GM21619 (cell line): ENCODE measurements around the gene ACHE.
A peak's percentile ranks its signal among the peaks of the same experiment; 100 is the strongest.

Experiments
- ATAC-seq: cut with Tn5 transposase; IDR thresholded peaks from one replicate; pipeline ENCODE4 v1.9.1; 2021; ENCODE audit not compliant: unreplicated experiment

ACHE gene

DNA sequence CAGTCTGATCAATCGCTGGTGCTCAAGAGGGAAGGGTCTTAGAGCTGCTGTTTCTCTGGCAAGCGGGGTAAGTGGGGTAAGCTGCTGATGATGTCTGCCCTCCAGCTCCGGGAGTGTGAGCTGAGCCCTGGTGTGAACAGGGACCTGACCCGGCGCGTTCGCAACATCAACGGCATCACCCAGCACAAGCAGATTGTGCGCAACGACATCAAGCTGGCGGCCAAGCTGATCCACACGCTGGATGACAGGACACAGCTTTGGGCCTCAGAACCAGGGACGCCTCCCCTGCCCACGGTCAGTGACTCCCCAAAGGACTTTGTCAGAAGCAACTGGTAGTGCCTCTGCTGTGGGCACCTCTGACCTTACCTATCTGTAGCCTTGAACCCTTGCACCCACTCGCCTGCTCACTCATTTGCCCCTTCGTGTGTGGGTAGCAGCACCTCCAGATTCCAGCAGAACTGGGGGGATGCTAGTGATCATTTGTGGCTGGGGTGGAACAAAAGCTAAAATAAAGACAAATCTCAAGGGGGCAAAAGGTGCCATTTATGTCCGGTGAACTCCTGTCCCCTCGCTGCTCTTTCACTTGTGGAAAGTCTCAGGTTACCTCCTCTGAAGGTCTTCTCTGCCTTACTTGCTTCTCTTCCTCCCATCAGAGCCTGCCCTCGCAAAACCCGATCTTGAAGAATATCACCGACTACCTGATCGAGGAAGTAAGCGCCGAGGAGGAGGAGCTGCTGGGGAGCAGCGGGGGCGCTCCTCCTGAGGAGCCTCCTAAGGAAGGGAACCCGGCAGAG, 9.3 kb downstream of the ACHE start:
- no peak for ATAC-seq

DNA sequence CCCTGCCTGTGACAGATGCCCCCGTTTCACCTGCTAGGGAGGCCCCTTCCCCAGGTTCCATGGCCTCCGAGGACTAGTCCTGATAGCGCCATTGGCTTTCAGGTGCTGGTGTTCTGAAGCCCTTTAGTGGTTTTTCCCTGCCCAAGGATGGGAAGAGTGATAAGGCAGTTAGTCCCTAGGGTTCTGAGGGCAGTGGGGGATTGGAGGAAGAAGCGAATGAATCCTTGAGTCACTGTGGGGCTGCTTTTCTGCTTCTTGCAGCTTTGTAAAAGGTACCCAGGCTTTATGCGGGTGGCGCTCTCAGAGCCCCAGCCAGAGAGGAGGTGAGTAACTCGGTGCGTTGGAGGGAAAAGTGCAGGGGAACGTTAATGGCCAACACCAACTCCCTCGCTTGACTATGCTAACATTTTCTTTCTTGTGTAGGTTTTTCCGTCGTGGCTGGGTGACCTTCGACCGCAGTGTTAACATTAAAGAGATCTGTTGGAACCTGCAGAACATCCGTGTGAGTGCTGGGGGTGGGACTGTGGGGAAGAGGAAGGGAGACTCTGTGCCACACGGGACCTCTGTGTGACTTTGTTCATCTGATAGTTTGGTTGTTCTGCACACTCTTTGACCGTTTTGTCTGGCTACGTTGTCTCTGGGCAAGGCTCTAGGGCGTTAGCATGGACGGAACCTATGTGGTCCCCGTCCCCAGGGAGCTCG, 10.1 kb downstream of the ACHE start:
- no peak for ATAC-seq

DNA sequence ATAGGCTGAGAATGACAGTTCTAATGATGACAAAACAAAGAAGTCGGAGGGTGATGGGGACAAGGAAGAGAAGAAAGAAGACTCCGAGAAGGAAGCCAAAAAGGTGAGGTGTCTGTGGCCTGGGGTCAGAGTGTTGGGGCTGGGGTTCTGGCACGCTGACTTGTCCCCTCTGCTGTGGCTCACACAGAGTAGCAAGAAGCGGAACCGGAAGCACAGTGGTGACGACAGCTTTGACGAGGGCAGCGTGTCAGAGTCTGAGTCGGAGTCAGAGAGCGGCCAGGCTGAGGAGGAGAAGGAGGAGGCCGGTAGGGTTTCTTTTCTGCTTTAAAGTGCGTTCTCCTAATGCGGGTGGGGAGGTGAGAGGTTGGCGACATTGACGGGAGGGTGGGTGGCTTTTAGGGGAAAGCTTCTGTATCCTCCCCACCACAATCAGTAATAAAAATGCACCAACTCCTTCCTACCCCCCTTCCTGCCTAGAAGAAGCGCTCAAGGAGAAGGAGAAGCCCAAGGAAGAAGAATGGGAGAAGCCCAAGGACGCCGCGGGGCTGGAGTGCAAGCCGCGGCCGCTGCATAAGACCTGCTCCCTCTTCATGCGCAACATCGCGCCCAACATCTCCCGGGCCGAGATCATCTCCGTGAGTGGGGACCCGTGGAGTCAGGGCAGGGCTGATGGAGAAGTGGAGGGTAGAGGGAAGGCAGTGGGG, 10.8 kb downstream of the ACHE start:
- ATAC-seq, result no peak

DNA sequence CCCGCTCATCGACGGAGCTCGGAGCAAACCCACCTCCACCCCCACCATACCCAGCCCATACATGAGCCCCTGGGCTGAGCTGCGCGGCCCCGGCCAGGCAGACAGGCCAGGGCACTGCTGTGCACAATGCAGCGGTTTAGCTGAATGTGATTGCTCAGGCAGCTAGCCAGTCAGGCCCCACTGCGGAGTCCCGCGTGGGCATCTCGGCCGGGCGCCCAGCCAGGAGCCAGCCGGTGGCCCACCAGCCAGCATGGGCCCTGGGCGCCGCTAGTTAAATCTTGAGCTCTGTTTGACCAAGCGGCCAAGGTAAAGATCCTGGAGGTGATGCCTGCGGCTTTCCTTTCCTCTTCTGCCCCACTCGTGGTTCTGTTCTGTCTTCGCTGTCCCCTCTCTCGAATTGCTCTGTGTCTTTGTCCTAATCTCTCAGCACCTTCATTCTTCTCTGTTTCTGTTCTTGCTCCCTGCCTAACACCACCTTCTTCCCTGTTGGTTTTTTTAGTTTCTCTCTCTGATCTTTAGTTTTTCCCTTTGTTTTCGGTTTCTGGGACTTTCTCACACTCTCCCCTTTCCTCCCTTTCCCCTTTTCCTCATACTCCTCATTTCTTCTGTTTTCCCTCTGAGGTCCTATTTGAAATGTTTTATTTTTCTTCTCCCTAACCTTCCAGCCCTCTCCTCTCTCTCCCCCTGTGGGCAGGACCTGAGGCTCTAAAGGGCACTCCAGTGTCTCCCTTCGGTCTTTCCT, 12.7 kb downstream of the ACHE start:
- no peak for ATAC-seq

DNA sequence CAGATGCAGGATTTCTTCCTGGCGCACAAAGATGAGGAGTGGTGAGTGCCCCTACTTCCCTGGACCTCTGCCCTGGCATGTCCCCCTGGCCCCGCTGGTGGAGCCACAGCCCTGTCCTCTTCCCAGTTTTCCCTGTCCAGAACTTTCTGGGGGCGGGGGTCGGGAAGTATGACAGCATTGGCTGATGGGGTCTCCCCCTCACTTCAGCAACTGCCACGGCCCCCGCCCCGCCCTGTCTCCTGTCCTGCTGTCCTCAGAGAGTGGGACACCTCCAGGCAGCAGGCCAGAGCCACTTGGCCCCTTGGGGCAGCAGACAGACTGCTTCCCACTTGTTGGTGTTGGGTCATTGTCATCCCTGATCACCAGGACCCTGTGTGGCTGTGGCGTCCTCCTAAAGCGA, 13.5 kb downstream of the ACHE start:
- ATAC-seq, result no peak

DNA sequence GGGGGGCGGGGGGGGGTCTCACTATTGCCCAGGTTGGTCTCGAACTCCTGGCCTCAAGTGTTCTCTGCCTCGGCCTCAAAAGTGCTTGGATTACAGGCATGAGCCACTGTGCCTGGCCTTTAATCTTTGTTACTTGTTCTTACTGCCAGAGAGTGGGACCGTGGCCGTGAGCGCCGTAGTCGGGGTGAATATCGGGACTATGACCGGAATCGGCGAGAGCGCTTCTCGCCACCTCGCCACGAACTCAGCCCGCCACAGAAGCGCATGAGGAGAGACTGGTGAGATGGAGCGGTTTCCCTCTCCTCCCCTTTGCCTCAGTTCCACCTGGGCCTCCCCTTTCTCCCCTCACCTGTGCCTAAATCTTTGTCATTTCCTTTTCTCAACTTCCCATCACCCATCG, 14.6 kb downstream of the ACHE start:
- no peak for ATAC-seq

DNA sequence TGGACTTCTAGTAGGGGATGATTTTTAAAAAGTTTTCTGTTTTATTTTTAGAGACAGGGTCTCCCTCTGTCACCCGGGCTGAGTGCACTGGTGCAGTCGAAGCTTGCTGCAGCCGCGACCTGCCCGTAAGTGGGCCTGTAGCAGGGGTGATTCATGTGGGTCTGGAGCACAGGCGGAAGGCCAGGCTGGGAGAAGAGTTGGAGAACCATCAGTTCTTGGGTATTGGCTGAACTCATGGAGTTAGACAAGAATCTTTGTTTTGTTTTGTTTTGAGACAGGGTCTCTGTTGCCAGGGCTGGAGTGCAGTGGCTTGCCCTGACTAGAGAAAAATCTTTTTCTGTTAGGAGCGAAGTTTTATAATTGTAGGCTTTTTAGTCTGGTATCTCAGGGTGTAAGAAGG, 15.0 kb downstream of the ACHE start:
- ATAC-seq, result no peak

DNA sequence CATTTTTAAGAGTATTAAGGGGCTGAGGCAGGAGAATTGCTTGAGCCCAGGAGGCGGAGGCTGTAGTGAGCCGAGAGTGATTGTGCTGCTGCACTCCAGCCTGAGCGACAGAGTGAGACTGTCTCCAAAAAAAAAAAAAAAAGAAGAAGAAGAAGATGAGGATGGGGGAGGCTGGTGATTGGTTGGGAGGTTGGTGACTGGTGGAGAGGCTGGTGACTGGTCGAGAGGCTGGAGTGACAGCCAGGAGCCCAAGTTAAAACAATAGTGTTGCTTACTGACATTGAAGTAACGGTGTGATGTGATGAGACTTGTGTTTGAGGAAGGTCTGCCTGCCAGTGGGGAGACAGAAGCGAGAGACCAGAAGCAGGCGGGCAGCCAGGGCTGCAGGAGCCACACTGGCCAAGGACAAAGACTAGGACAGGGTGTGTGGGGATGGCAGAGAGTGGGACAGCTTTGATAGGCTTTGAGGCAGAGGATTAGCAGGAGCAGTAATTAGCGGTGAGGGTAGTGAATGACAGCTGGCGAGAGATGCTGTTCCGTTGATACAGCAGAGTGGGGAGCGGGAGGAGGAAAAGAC, 15.9 kb downstream of the ACHE start:
- ATAC-seq, result no peak

DNA sequence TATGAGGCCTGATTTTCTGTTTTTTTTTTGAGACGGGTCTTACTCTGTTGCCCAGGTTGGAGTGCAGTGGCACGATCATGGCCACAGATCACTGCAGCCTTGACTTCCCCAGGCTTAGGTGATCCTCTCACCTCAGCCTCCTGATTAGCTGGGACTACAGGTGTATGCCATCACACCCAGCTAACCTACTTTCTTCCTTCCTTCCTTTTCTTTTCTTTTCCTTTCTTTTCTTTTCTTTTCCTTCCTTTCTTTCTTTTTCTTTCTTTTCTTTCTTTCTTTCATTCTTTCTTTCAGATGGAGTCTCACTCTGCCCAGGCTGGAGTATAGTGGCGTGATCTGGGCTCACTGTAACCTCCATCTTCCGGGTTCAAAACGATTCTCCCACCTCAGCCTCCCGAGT, 17.0 kb downstream of the ACHE start:
- ATAC-seq, result no peak

DNA sequence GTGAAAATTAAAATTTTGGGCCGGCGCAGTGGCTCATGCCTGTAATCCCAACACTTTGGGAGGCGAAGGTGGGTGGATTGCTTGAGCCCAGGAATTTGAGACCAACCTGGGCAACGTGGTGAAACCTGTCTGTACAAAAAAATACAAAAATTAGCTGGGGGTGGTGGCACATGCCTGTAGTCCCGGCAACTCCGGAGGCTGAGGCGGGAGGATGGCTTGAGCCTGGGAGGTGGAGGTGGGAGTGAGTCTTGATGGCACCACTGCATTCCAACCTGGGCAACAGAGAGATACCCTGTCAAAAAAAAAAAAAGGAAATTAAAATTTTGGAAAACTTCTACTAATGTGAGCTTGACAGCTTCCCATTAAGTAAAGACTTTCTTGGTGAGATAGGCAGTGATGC, 17.7 kb downstream of the ACHE start:
- ATAC-seq, result no peak

DNA sequence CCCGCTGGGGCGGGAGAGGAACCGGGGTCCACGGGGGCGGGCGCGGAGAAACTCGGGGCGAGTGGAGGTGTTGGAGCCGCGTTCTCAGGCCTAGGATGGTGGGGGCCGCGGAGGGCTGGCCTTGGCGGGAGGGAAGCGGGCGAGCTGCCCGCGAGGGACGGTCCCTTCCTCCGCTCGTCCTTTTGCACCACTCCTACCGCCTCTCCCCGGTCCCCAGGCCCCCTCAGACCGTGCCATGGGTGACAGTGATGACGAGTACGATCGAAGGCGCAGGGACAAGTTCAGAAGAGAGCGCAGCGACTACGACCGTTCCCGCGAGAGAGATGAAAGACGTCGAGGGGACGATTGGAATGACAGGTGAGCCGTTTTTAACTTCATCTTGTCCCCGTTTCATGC, 20.3 kb downstream of the ACHE start:
- ATAC-seq, result peak; percentile 37

DNA sequence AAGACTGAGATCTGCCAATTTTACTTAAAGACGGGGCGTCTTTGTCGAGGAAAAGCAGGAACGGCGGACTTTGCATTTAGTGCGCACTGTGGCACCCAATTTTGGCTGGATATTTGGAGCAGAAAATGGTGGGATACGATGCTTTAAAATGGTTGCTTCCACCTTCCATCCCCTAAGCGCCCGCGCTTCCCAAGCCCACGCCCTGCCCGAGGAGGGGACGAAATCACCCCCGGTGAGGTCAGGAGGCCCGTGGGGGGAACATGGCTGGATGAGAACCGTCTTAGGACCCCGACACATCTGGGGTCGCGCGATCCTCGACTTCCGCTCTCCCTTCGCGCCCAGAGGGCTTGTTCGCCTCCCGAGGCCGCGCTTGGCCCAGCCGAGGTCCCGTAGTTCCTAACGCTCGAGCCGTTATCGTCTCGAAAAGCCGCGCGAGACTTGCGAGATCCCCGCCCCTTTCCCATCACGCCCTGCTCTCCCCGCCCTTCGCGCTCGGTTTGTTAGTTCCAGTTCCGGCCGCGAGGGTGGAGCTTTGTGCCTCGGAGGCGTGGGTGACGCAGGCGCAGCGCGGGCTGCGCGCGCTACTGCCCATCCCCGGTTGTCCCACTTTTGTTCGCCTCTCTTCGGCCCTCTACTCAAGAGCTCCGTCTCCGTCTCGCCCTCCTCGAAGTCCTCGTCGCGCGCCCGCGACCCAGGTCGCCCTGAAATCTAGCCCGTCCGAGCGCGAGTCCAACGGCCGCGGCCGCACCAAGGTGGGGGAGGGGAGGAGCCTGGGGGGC, 20.9 kb downstream of the ACHE start, which contains the start of gene SRRT:
Gene SRRT, plus strand, starts transcription at position 527 of the 779 bp plus-strand sequence. CDS start 488 bp downstream, outside the sequence.
- peak; percentile 89 for ATAC-seq

DNA sequence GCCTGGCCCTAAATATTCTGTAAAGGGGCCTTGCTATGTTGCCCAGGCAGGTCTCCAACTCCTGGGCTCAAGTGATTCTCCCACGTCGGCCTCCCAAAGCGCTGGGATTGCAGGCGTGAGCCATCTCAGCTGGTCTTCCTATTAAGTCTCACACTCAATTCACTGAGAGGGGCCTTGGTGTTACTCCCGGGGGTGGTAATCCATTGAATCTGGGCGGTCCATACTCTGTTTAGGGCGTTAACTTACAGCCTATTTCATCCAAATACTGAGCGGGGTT, 21.4 kb downstream of the ACHE start:
- ATAC-seq, result no peak

DNA sequence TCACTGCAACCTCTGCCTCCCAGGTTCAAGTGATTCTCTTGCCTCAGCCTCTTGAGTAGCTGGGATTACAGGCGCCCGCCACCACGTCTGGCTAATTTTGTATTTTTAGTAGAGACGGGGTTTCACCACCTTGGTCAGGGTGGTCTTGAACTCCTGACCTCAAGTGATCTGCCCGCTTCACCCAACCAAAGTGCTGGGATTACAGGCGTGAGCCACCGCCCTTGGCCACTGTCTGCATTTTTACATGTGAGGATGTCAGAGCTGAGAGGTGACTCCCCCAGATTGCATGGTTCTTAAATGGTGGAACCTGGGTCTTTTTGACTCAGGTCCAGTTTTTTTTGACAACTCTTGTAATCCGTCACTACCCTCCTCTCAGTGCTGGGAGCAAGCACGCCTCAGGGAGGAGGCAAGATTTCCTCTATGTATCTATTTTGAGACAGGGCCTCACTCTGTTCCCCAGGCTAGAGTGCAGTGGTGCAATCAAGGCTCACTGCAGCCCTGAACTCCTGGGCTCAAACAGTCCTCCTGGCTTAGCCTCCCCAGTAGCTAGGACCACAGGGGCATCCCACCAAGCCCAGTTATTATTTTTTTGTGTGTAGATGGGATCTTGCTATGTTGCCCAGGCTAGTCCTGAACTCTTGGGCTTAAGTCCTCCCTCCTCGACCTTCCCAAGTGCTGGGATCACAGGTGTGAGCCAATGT, 21.9 kb downstream of the ACHE start:
- ATAC-seq, result no peak

DNA sequence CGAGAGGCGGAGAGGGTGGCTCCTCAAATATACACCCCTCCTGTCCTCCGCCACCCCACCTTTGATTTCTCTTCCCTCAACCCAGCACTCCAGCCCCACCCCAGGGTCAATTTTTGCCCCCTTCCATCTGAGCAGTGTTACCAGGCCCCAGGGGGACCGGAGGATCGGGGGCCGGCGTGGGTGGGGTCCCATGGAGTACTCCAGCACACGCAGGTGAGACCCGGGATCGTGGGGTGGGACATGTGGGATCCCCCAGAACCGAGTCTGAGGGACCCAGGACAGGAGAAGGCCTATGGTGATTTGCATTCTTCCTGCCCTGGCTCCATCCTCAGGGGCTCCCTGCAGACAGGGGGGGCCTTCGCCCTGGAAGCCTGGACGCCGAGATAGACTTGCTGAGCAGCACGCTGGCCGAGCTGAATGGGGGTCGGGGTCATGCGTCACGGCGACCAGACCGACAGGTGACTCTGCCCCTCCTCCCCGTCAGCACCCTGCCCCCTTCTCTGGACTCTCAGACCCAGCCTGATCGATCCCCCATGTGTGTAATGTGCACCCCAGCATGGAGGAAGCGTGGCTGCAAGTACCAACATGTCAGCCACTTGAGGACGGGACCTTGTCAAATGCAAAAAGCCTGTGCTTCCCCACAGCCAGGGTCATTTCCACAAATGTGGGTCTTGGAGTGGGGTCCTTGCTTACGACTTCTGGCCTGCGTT, 27.8 kb downstream of the ACHE start:
- ATAC-seq, result no peak

DNA sequence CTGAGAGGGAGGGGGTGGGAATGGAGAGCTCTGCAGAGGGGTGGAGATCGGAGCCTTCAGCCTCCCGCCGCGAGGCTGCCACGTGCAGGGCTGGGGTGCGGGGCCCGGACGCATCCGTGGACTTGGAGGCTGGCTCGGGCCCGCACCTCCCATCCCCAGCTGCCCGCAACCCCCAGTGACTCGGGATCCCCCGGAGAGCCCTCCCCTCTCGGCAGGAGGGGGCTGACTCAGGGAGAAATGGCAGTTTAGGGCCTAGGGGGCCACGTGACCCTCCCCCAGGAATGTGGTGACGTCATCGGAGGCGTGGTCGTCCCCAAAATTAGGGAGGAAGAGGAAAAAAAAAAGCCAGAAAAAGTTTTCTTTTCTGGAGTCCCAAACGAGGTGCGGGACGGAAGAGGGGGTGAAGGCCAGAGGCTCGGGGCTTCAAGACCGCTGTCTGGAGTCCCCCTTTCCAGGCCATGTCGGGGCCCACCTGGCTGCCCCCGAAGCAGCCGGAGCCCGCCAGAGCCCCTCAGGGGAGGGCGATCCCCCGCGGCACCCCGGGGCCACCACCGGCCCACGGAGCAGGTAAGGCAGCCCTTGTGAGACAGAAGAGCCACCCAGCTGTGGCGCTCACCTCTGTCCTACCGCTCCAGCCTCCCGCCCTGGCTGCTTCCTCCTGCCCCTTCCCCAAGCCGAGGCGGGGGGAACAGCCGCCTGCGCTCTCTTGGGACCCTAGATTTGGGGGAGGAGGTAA, 28.5 kb downstream of the ACHE start, which contains the start of gene TRIP6:
Gene TRIP6, plus strand, starts transcription at position 348 of the 736 bp plus-strand sequence. Its CDS starts 111 bp downstream, at position 459.
- peak; percentile 40 for ATAC-seq

DNA sequence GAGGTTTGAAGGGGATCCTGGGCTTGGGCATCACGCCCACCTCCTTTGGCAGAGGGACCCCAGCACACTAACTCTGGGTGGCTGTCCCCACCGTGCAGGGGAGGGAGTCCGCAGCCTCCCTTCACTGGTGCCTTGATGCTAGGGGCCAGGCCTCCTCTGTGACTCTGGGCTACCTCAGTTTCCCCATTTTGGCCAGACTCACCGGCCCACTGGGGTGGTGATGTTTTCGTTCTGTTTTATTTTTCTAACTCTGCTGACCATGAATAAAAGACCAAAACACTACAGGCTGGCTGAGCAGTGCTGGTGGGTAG, 29.0 kb downstream of the ACHE start:
- no peak for ATAC-seq

DNA sequence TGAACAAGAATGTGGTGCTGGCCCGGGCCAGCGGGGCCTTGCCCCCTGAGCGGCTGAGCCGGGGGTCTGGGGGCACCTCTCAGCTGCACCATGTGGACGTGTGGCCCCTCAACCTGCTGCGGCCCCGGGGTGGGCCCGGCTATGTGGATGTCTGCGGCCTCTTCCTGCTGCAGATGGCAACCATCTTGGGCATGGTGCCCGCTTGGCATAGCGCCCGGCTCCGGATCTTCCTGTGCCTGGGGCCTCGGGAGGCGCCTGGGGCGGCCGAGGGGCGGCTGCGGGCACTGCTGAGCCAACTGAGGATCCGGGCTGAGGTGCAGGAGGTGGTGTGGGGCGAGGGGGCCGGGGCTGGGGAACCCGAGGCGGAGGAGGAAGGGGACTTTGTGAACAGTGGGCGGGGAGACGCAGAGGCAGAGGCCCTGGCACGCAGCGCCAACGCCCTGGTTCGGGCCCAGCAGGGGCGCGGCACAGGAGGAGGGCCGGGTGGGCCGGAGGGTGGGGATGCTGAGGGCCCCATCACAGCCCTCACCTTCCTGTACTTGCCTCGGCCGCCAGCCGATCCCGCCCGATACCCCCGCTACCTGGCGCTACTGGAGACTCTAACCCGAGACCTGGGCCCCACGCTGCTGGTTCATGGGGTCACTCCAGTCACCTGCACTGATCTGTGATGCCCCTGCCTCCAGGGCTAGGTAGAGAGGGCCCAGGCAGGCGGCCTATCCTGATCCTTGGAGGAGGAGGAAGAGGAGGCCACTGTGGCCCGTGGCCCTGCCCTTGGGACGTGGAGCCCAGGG, 29.6 kb downstream of the ACHE start:
- ATAC-seq, result no peak
